ENCODE data around the gene DACH1. TPM values are rescaled to one million over a fixed set of nuclear protein-coding genes. Genes with fewer than 3 reads are reported as not detected.

DACH1 gene
- total RNA-seq, 1 experiment from 2014 or later: 0.31 TPM

DNA sequence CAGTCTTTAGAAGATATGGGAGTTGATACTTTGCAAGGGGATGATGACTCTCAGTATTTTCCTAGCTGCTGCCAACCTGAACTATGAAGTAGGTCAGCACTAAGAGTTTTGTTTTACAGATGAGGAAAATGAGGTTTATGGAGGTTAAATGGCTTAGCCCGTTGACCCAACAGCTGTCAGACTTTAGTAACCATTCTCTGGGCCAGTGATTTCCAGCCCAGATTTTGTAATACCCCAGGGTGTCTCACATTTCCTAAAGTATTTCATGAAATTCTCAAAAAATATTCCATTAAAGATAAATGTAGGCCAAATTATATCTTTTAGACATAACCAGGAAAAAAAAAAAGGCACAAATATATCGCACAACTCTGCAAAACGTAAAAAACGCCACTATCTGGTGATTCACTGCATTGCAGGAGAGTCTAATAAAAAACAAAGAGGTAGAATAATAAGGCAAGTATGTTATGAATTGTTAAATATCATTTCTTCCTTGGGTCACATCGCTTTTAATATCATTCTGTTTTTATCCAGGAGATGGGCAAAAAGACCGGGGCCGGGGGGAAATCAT, 112.5 kb downstream of the DACH1 start (continued):
- no peak for TF ChIP-seq E2F5 (CRISPR knock-in tag; IDR thresholded peaks at IDR 0.05)

DNA sequence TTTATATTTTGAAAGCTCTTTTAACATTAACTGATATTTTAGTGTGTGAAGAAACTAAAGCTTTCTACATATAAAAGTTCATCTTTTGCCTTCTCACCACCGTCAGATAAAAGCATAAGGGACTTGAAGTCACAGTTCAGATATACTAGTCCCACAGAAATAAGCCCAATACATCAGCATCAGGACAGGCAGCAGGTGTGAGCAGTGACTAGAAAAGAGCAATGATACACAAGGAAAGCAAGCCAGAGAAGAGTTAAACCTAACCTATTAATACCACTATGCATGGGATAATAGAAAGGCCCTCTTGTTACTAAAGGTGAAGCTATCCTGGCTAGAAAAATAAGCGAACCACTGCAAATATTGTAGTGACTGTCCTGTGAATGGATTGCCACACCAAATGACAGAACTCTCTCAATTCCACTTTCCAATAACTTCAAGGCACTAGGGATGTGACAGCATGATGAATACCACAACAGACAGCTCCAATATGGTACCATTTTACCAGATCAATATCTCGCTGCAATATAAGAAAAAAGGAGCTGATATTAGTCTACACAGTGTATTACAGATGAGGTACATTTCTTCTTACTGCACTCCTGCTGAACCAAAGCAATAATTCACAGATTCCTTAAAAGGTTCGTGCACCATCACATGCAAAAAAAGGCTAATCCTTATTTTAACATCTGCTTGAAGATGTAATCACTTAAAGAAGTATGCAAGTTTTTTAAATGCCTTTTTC, 114.1 kb downstream of the DACH1 start:
- POLR2A ChIA-PET: no interaction called here
- DNase-seq (ENCODE audit: low spot score) (no peak), ATAC-seq (no peak)
- no peak overlapping the region for H3K4me3 Mint-ChIP-seq
- peaks cover 12% of the 10 kb centered on the region for H3K4me1 Mint-ChIP-seq
- CTCF ChIA-PET: no interaction called here
- H3K27me3 Mint-ChIP-seq (ENCODE audit: low read depth): no peaks in the 10 kb centered on the region
- H3K36me3 Mint-ChIP-seq: no peaks in the 10 kb centered on the region
- H3K27ac Mint-ChIP-seq: no peak overlapping the region
- H3K9me3 Mint-ChIP-seq: no peaks in the 10 kb centered on the region
- TF ChIP-seq RORB (CRISPR knock-in tag; IDR thresholded peaks at IDR 0.05) (no peak), MYBL2 (CRISPR knock-in tag; IDR thresholded peaks at IDR 0.05) (no peak), CREM (CRISPR knock-in tag; IDR thresholded peaks at IDR 0.05) (no peak), FOXK1 (CRISPR knock-in tag; IDR thresholded peaks at IDR 0.05) (no peak), ZBTB21 (CRISPR knock-in tag; IDR thresholded peaks at IDR 0.05; ENCODE audit: borderline replicate concordance) (no peak), EMX1 (CRISPR knock-in tag; IDR thresholded peaks at IDR 0.05) (no peak), ETV6 (CRISPR knock-in tag; IDR thresholded peaks at IDR 0.05) (no peak), TEAD4 (CRISPR knock-in tag; IDR thresholded peaks at IDR 0.05) (no peak), ZBTB43 (CRISPR knock-in tag; IDR thresholded peaks at IDR 0.05) (no peak), NR1H2 (CRISPR knock-in tag; IDR thresholded peaks at IDR 0.05) (no peak), NR3C1 (CRISPR knock-in tag; conservative IDR thresholded peaks at IDR 0.05; ENCODE audit: low read depth) (no peak), ZNF138 (CRISPR knock-in tag; conservative IDR thresholded peaks at IDR 0.05) (no peak), FOXJ3 (CRISPR knock-in tag; IDR thresholded peaks at IDR 0.05; ENCODE audit: borderline replicate concordance) (no peak), ZNF416 (CRISPR knock-in tag; IDR thresholded peaks at IDR 0.05) (no peak), SMAD4 (CRISPR knock-in tag; IDR thresholded peaks at IDR 0.05) (no peak), ATF1 (CRISPR knock-in tag; IDR thresholded peaks at IDR 0.05) (no peak)
- TF ChIP-seq, protein P1, sequence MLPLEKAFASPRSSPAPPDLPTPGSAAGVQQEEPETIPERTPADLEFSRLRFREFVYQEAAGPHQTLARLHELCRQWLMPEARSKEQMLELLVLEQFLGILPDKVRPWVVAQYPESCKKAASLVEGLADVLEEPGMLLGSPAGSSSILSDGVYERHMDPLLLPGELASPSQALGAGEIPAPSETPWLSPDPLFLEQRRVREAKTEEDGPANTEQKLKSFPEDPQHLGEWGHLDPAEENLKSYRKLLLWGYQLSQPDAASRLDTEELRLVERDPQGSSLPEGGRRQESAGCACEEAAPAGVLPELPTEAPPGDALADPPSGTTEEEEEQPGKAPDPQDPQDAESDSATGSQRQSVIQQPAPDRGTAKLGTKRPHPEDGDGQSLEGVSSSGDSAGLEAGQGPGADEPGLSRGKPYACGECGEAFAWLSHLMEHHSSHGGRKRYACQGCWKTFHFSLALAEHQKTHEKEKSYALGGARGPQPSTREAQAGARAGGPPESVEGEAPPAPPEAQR (CRISPR knock-in tag; IDR thresholded peaks at IDR 0.05): no peak
- TF ChIP-seq, protein P2, sequence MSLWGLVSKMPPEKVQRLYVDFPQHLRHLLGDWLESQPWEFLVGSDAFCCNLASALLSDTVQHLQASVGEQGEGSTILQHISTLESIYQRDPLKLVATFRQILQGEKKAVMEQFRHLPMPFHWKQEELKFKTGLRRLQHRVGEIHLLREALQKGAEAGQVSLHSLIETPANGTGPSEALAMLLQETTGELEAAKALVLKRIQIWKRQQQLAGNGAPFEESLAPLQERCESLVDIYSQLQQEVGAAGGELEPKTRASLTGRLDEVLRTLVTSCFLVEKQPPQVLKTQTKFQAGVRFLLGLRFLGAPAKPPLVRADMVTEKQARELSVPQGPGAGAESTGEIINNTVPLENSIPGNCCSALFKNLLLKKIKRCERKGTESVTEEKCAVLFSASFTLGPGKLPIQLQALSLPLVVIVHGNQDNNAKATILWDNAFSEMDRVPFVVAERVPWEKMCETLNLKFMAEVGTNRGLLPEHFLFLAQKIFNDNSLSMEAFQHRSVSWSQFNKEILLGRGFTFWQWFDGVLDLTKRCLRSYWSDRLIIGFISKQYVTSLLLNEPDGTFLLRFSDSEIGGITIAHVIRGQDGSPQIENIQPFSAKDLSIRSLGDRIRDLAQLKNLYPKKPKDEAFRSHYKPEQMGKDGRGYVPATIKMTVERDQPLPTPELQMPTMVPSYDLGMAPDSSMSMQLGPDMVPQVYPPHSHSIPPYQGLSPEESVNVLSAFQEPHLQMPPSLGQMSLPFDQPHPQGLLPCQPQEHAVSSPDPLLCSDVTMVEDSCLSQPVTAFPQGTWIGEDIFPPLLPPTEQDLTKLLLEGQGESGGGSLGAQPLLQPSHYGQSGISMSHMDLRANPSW (CRISPR knock-in tag; conservative IDR thresholded peaks at IDR 0.05; ENCODE audit: low read depth): no peak
- TF ChIP-seq, protein P3, sequence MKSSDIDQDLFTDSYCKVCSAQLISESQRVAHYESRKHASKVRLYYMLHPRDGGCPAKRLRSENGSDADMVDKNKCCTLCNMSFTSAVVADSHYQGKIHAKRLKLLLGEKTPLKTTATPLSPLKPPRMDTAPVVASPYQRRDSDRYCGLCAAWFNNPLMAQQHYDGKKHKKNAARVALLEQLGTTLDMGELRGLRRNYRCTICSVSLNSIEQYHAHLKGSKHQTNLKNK (CRISPR knock-in tag; IDR thresholded peaks at IDR 0.05): no peak
- TF ChIP-seq, protein P4, sequence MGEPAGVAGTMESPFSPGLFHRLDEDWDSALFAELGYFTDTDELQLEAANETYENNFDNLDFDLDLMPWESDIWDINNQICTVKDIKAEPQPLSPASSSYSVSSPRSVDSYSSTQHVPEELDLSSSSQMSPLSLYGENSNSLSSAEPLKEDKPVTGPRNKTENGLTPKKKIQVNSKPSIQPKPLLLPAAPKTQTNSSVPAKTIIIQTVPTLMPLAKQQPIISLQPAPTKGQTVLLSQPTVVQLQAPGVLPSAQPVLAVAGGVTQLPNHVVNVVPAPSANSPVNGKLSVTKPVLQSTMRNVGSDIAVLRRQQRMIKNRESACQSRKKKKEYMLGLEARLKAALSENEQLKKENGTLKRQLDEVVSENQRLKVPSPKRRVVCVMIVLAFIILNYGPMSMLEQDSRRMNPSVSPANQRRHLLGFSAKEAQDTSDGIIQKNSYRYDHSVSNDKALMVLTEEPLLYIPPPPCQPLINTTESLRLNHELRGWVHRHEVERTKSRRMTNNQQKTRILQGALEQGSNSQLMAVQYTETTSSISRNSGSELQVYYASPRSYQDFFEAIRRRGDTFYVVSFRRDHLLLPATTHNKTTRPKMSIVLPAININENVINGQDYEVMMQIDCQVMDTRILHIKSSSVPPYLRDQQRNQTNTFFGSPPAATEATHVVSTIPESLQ (CRISPR knock-in tag; IDR thresholded peaks at IDR 0.05): no peak
